Right lobe of liver (tissue), 6 donors: ENCODE data around the gene ADGRL3. TPM values are rescaled to one million over a fixed set of nuclear protein-coding genes. Genes with fewer than 3 reads are reported as not detected.

Experiments used
- ATAC-seq, 4 donors: fragments of 200-7000 bp; cut with Tn5 transposase; one replicate each; pipeline ENCODE4 v1.9.1; 2020; ENCODE audit warnings: mild to moderate bottlenecking in 4 of 4, moderate library complexity in 4 of 4
- DNase-seq, 3 donors: peaks; one replicate each; pipeline ENCODE4 v3.0.0-alpha.2; 2020
- H3K27ac ChIP-seq, 3 donors: fragments of 200-600 bp; one replicate each; pipeline ENCODE4 v1.8.0; 2022
- H3K27me3 ChIP-seq, 2 donors: fragments of 200-600 bp; one replicate each; pipeline ENCODE4 v1.8.0; 2022
- H3K36me3 ChIP-seq, 4 donors: fragments of 200-600 bp; sonication (generic) in 1 of 4; one replicate each; pipeline versions ENCODE4 v1.5.1 to v1.8.0; 2017 to 2022; ENCODE audit warnings: control low read depth in 1 of 4
- H3K4me1 ChIP-seq, 4 donors: fragments of 200-600 bp; sonication (generic) in 1 of 4; one replicate each; pipeline versions ENCODE4 v1.5.1 to v1.8.0; 2017 to 2022; ENCODE audit warnings: control low read depth in 1 of 4
- H3K4me3 ChIP-seq, 3 donors: fragments of 200-600 bp; one replicate each; pipeline ENCODE4 v1.8.0; 2022
- H3K9me3 ChIP-seq, 4 donors: fragments of 200-600 bp; sonication (generic) in 1 of 4; one replicate each; pipeline versions ENCODE4 v1.5.1 to v1.8.0; 2017 to 2022; ENCODE audit warnings: control low read depth in 1 of 4
- CTCF ChIP-seq, 4 donors: fragments of 200-600 bp in 3 of 4; fragments of 450-650 bp in 1 of 4; IDR thresholded peaks; one replicate each; pipeline versions ENCODE4 v1.5.1 to v1.8.0; 2016 to 2022; ENCODE audit warnings: antibody characterized with exemption in 4 of 4, mild to moderate bottlenecking in 2 of 4
- POLR2A ChIP-seq: fragments of 450-650 bp; IDR thresholded peaks from one replicate; pipeline ENCODE4 v1.6.1; 2017; ENCODE audit warnings: antibody characterized with exemption, mild to moderate bottlenecking
- WGBS: methylation state at CpG from one replicate; pipeline ENCODE4 v1.1.6; 2018; ENCODE audit warnings: low coverage, low lambda C conversion rate; ENCODE audit not compliant: insufficient coverage; ENCODE audit errors: missing lambda C conversion rate; 5-methylcytosine and 5-hydroxymethylcytosine counted together
- intact Hi-C, 2 donors: fragments of 100-400 bp; cut with DNase I; formaldehyde crosslinking; loops; one replicate each; pipeline versions ENCODE4 v1.11.2 to v1.14.1; 2022
- total RNA-seq, 6 experiments: library from RNA; depleted of rRNA in 2 of 6; stranded (reverse); fragments of >200 nt in 2 of 6; fragmentation: NEBNext Ultra II Directional in 3 of 6; extraction: Animal tissue kit (Norgen Biotek cat#: 25700) in 3 of 6; gene quantifications; one replicate each; pipeline versions ENCODE4 v1.1.0 to v1.2.4, GENCODE V29; 2016 to 2023
- donor health status: DM: no; HTN: yes; CAD: no.
- donor health status: DM: no; HTN: no; CAD: no.
- donor health status: DM: no; HTN: no; CAD: no.
- donor health status: DM: no; HTN: yes; CAD: no.
- donor health status: DM: no; HTN: yes; CAD: no.

The ADGRL3 gene
- total RNA-seq, 6 experiments from 2014 or later: 0.06 to 1.1 (median 0.35) TPM

DNA sequence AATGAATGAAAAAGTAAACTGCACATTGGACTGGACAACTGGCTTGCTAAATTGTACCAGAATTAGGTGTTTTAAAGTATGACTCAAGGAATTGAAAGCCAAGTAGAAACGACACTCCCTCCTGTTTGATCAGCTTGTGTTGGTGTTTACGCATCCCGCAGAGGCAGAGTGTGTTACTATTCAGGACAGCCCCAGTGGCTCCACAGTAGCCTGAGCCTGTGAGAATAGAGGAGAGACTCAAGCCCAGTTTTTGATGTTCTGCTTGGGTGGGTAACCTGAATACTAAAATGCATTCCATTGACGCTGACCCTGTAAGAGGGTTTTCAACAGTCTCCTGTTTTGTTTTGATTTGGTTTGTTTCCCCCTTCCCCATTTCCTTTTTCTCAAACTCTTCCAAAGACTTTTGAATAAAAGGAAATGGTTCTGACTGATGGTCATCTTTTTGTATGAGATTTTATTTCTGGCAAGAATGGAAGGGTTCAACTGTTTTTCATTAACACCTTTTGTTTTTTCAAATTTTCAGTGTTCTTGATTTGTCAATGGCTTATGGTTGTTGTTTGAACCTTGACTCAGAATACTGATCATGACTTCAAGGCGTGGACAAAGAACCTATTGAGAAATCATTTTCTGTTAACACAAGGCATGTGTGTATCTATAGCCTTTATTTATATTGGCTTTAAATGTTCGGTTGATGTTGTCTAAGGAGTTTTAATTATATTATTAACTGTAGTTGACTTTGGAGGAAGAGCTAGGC is 10.2 kb downstream of the ADGRL3 start:
- Histone ChIP-seq H3K4me1 (no peaks in the 10 kb centered on the region), H3K36me3 (no peaks in the 10 kb centered on the region), H3K27ac (no peak overlapping the region), H3K4me3 (no peak overlapping the region), H3K27me3 (no peaks in the 10 kb centered on the region), H3K9me3 (no peaks in the 10 kb centered on the region)
- ATAC-seq: no peak
- TF ChIP-seq CTCF (IDR thresholded peaks at IDR 0.05) (no peak), POLR2A (no peak)
- intact Hi-C loops: no loop called here
- no peak for DNase-seq
- 32% methylated on average over 5 of the region's 6 CpGs for WGBS

GRCh38 chr4:61211781-61212180 is 11.7 kb downstream of the ADGRL3 start:
- 50% methylated on average over 1 of the region's 1 CpG for WGBS
- no peaks in the 10 kb centered on the region for H3K27me3 ChIP-seq
- no peak overlapping the region for H3K4me3 ChIP-seq
- H3K9me3 ChIP-seq: no peaks in the 10 kb centered on the region
- H3K4me1 ChIP-seq: no peaks in the 10 kb centered on the region
- no peak for DNase-seq
- H3K36me3 ChIP-seq: no peaks in the 10 kb centered on the region
- no peak for TF ChIP-seq POLR2A
- no peak for TF ChIP-seq CTCF (IDR thresholded peaks at IDR 0.05)
- no peak overlapping the region for H3K27ac ChIP-seq
- no peak for ATAC-seq
- intact Hi-C loops: no loop called here

DNA sequence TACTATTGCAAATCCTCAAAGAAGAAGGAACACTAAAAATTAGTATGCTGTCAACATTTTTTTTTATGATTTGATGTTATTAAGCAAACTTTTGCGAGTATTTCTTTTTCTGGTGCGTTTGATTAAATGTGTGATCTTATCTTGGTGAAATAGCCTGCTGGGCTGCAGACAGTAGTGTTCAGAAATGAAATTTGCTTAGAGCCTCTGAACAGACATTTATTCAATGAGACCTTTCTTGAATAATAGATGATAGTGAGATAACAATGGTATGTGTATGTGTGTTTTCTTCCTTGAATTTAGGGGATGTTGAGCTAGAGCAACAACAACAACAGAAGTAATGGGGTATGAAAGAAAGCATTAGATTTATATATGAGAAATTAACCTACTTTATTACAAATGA is 12.7 kb downstream of the ADGRL3 start:
- Histone ChIP-seq H3K36me3 (no peaks in the 10 kb centered on the region), H3K4me3 (no peak overlapping the region), H3K9me3 (no peaks in the 10 kb centered on the region), H3K4me1 (no peaks in the 10 kb centered on the region), H3K27me3 (no peaks in the 10 kb centered on the region), H3K27ac (no peak overlapping the region)
- ATAC-seq (no peak), DNase-seq (no peak)
- 32% methylated on average over 2 of the region's 2 CpGs for WGBS
- intact Hi-C loops: no loop called here
- no peak for TF ChIP-seq CTCF (IDR thresholded peaks at IDR 0.05)
- TF ChIP-seq POLR2A: no peak

DNA sequence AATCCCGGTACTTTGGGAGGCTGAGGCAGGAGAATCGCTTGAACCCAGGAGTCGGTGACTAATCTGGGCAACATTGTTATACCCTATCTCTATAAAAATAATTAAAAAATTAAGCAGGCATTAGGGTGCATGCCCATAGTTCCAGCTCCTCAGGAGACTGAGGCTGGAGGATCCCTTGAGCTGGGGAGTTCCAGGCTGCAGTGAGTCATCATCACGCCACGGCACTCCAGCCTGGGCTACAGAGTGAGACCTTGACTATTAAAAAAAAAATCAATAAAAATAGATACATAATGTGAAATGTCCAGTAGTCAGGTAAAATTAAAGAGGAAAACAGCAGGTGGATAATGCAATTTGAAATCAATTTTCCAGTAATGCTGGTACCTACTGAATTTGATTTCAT is 14.6 kb downstream of the ADGRL3 start:
- Histone ChIP-seq H3K36me3 (no peaks in the 10 kb centered on the region), H3K4me1 (no peaks in the 10 kb centered on the region), H3K9me3 (no peaks in the 10 kb centered on the region), H3K4me3 (no peak overlapping the region), H3K27me3 (no peaks in the 10 kb centered on the region), H3K27ac (no peak overlapping the region)
- TF ChIP-seq CTCF (IDR thresholded peaks at IDR 0.05) (no peak), POLR2A (no peak)
- ATAC-seq: no peak
- intact Hi-C loops: no loop called here
- no peak for DNase-seq
- 56% methylated on average over 5 of the region's 5 CpGs for WGBS
